Activated T-cell treated with anti-CD3 and anti-CD28 coated beads, Interleukin-2, amount 50 U/mL, for 72 hours (primary cell): ENCODE measurements around the gene MED16. TPM values are rescaled to one million over a fixed set of nuclear protein-coding genes. Genes with fewer than 3 reads are reported as not detected.
A peak's percentile ranks its signal among the peaks of the same experiment; 100 is the strongest.

Experiments used
- ATAC-seq, 2 donors: fragments of 150-1000 bp; cut with Tn5 transposase; replicated peaks in 1 of 2; 2 replicates each; pipeline ENCODE4 v1.10.0; 2021; ENCODE audit warnings: moderate library complexity in 2 of 2, mild to moderate bottlenecking in 1 of 2
- DNase-seq, 2 donors: peaks; one replicate each; pipeline ENCODE4 v3.0.0; 2021 to 2022; ENCODE audit warnings: mixed read lengths in 1 of 2
- H3K27ac Mint-ChIP-seq: one replicate; pipeline ENCODE4 v1.8.0; 2022; ENCODE audit warnings: mild to moderate bottlenecking, moderate library complexity, mixed read lengths
- H3K27me3 Mint-ChIP-seq: one replicate; pipeline ENCODE4 v1.8.0; 2022; ENCODE audit warnings: low read depth, mixed read lengths
- H3K36me3 Mint-ChIP-seq, 2 donors: one replicate each; pipeline ENCODE4 v1.8.0; 2022; ENCODE audit warnings: mixed read lengths in 2 of 2, mild to moderate bottlenecking in 1 of 2; ENCODE audit not compliant: insufficient read depth in 2 of 2
- H3K4me1 Mint-ChIP-seq: one replicate; pipeline ENCODE4 v1.8.0; 2022; ENCODE audit warnings: low read depth, mixed read lengths
- H3K4me3 Mint-ChIP-seq, 2 donors: one replicate each; pipeline ENCODE4 v1.8.0; 2022; ENCODE audit warnings: mild to moderate bottlenecking in 2 of 2, mixed read lengths in 2 of 2, moderate library complexity in 2 of 2
- H3K9me3 Mint-ChIP-seq, 2 donors: one replicate each; pipeline ENCODE4 v1.8.0; 2022; ENCODE audit warnings: mixed read lengths in 2 of 2
- total RNA-seq, 2 donors: library from RNA; stranded (reverse); gene quantifications; one replicate each; pipeline ENCODE4 v1.2.3, GENCODE V29; 2022

MED16 gene
- total RNA-seq, result 10 to 100 TPM; 59.8 to 62.2 TPM

GRCh38 chr19:892894-893689, at the start of gene MED16, which contains the start of gene RNU6-9:
Gene MED16, minus strand, starts transcription at chr19:893187. Its CDS starts 2,056 bp downstream, at chr19:891131.
Gene RNU6-9, plus strand, starts transcription at chr19:893484.
- Mint-ChIP-seq H3K36me3 (peaks cover 2 to 4% of the 10 kb centered on the region in 2 donors), H3K27me3 (no peaks in the 10 kb centered on the region), H3K27ac (peak within 1 kb of the TSS; percentile 100), H3K9me3 (no peaks in the 10 kb centered on the region), H3K4me3 (peak within 1 kb of the TSS; percentile 90 to 98), H3K4me1 (peaks cover 21% of the 10 kb centered on the region)
- ATAC-seq (peak; percentile 86 to 94), DNase-seq (peak; percentile 91 to 92)

- Mint-ChIP-seq H3K27me3 (no peaks in the 10 kb centered on the region), H3K36me3 (peaks cover 0 to 1% of the 10 kb centered on the region in 2 donors), H3K4me1 (peaks cover 31% of the 10 kb centered on the region), H3K4me3 (no peak overlapping the region), H3K27ac (no peak overlapping the region), H3K9me3 (peaks cover 0 to 1% of the 10 kb centered on the region in 2 donors)
- ATAC-seq (no peak), DNase-seq (no peak)
Measured at GRCh38 chr19:942133-942645, 49.2 kb upstream of the MED16 start.

- no peak overlapping the region for H3K27ac Mint-ChIP-seq
- H3K4me1 Mint-ChIP-seq, result peaks cover 33% of the 10 kb centered on the region
- H3K4me3 Mint-ChIP-seq, result peak overlapping the region; percentile 22 to 72
- peaks cover 0 to 1% of the 10 kb centered on the region in 2 donors for H3K9me3 Mint-ChIP-seq
- peaks cover 0 to 1% of the 10 kb centered on the region in 2 donors for H3K36me3 Mint-ChIP-seq
- ATAC-seq (no peak), DNase-seq (no peak)
- no peaks in the 10 kb centered on the region for H3K27me3 Mint-ChIP-seq
Measured at GRCh38 chr19:941292-942132, 48.5 kb upstream of the MED16 start.

GRCh38 chr19:940591-941291, 47.8 kb upstream of the MED16 start:
- DNase-seq, result peak; percentile 67 to 68
- Mint-ChIP-seq H3K27ac (no peak overlapping the region), H3K9me3 (peaks cover 0 to 1% of the 10 kb centered on the region in 2 donors), H3K4me1 (peaks cover 33% of the 10 kb centered on the region), H3K36me3 (peaks cover 0 to 1% of the 10 kb centered on the region in 2 donors), H3K27me3 (no peaks in the 10 kb centered on the region), H3K4me3 (peak overlapping the region; percentile 86 to 90)
- ATAC-seq, result peak; percentile 86 to 88

- H3K36me3 Mint-ChIP-seq, result peaks cover 0 to 1% of the 10 kb centered on the region in 2 donors
- DNase-seq (no peak), ATAC-seq (no peak)
- peaks cover 33% of the 10 kb centered on the region for H3K4me1 Mint-ChIP-seq
- H3K27me3 Mint-ChIP-seq, result no peaks in the 10 kb centered on the region
- H3K9me3 Mint-ChIP-seq, result peaks cover 0 to 1% of the 10 kb centered on the region in 2 donors
- peak overlapping the region; percentile 67 for H3K27ac Mint-ChIP-seq
- H3K4me3 Mint-ChIP-seq, result peak overlapping the region; percentile 86 to 90
Measured at GRCh38 chr19:939922-940321, 46.9 kb upstream of the MED16 start.

GRCh38 chr19:939439-939838, 46.5 kb upstream of the MED16 start:
- Mint-ChIP-seq H3K4me3 (peak overlapping the region; percentile 86 to 90), H3K27ac (no peak overlapping the region), H3K36me3 (peaks cover 0 to 1% of the 10 kb centered on the region in 2 donors), H3K27me3 (no peaks in the 10 kb centered on the region), H3K4me1 (peaks cover 33% of the 10 kb centered on the region), H3K9me3 (peaks cover 0 to 1% of the 10 kb centered on the region in 2 donors)
- ATAC-seq (no peak), DNase-seq (no peak)

GRCh38 chr19:938233-938923, 45.4 kb upstream of the MED16 start:
- H3K9me3 Mint-ChIP-seq, result peaks cover 0 to 1% of the 10 kb centered on the region in 2 donors
- peaks cover 0 to 1% of the 10 kb centered on the region in 2 donors for H3K36me3 Mint-ChIP-seq
- no peak overlapping the region for H3K27ac Mint-ChIP-seq
- no peak overlapping the region for H3K4me3 Mint-ChIP-seq
- no peak for DNase-seq
- peaks cover 33% of the 10 kb centered on the region for H3K4me1 Mint-ChIP-seq
- ATAC-seq, result no peak
- no peaks in the 10 kb centered on the region for H3K27me3 Mint-ChIP-seq

GRCh38 chr19:937259-937694, 44.3 kb upstream of the MED16 start:
- peak; percentile 30 to 70 for DNase-seq
- H3K4me3 Mint-ChIP-seq, result no peak overlapping the region
- H3K9me3 Mint-ChIP-seq, result peaks cover 0 to 1% of the 10 kb centered on the region in 2 donors
- ATAC-seq, result peak; percentile 33 to 65
- no peaks in the 10 kb centered on the region for H3K27me3 Mint-ChIP-seq
- peaks cover 0 to 1% of the 10 kb centered on the region in 2 donors for H3K36me3 Mint-ChIP-seq
- peaks cover 41% of the 10 kb centered on the region for H3K4me1 Mint-ChIP-seq
- H3K27ac Mint-ChIP-seq, result no peak overlapping the region

- H3K9me3 Mint-ChIP-seq, result peaks cover 0 to 1% of the 10 kb centered on the region in 2 donors
- no peak overlapping the region for H3K4me3 Mint-ChIP-seq
- peaks cover 40% of the 10 kb centered on the region for H3K4me1 Mint-ChIP-seq
- no peak overlapping the region for H3K27ac Mint-ChIP-seq
- H3K36me3 Mint-ChIP-seq, result peaks cover 0 to 1% of the 10 kb centered on the region in 2 donors
- ATAC-seq (no peak), DNase-seq (no peak)
- H3K27me3 Mint-ChIP-seq, result no peaks in the 10 kb centered on the region
Measured at GRCh38 chr19:936175-936546, 43.2 kb upstream of the MED16 start.

- no peaks in the 10 kb centered on the region for H3K27me3 Mint-ChIP-seq
- peaks cover under 1 to 3% of the 10 kb centered on the region in 2 donors for H3K36me3 Mint-ChIP-seq
- peaks cover 33% of the 10 kb centered on the region for H3K4me1 Mint-ChIP-seq
- H3K27ac Mint-ChIP-seq, result no peak overlapping the region
- ATAC-seq (no peak), DNase-seq (no peak)
- peaks cover 0 to 1% of the 10 kb centered on the region in 2 donors for H3K9me3 Mint-ChIP-seq
- H3K4me3 Mint-ChIP-seq, result no peak overlapping the region
Measured at GRCh38 chr19:934865-935479, 42.0 kb upstream of the MED16 start.

- H3K9me3 Mint-ChIP-seq, result peaks cover 0 to 1% of the 10 kb centered on the region in 2 donors
- no peak overlapping the region for H3K27ac Mint-ChIP-seq
- H3K4me3 Mint-ChIP-seq, result peak overlapping the region in 1 of 2 donors; percentile 17
- ATAC-seq, result no peak
- peaks cover 27% of the 10 kb centered on the region for H3K4me1 Mint-ChIP-seq
- H3K27me3 Mint-ChIP-seq, result no peaks in the 10 kb centered on the region
- peaks cover 0 to 3% of the 10 kb centered on the region in 2 donors for H3K36me3 Mint-ChIP-seq
- no peak for DNase-seq
Measured at GRCh38 chr19:934197-934840, 41.3 kb upstream of the MED16 start.
